ENCODE data around the gene ST6GALNAC1. TPM values are rescaled to one million over a fixed set of nuclear protein-coding genes. Genes with fewer than 3 reads are reported as not detected.
"Not testable (repeated sequence)": the region's sequence is repeated elsewhere in the genome, so short reads cannot be mapped to it uniquely, and the experiment has no call there.

The ST6GALNAC1 gene
- total RNA-seq, 1 donor from 2014 or later = 1.3 TPM

DNA sequence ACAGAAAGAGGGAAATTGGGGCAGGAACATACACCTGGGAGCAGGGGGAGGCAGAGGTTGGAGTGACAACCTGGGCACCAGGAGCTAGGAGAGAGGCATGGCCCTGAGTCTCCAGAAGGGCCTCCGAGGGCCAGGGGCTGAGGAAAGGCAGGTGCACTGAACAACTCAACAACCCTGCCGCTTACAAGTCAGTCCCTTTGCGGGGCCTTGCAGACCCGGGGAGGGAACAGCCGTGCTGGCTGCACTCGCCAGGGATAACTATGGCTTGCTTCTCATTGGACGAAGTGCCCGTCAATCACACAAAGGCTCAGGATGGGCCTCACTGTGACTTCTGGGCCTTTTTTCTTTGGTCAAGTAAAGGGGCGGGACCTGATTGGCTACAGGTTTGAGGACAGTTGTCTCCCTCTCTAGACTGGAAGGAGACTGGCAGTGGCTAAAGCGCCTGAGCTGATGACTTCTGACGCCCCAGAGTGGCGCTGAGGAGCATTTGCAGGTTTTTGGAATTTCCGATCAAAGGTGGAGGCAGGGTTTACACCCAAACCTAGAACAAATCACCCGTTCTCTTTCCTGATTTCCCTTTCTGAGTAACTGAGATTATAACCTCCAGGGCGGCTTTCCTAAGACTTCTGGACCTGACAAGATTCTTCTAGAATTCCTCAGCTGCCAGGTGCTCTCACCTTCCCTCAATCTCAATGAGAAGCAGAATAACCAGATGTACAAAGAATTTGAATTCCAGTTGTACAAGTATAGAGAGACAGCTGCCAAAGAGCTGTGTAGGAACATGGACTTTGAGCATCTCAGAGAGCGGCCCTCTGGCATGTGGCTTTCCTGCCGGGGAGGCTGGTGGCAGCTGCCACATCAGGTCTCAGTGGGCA, 30.3 kb downstream of the ST6GALNAC1 start:
- TF ChIP-seq, protein P1, sequence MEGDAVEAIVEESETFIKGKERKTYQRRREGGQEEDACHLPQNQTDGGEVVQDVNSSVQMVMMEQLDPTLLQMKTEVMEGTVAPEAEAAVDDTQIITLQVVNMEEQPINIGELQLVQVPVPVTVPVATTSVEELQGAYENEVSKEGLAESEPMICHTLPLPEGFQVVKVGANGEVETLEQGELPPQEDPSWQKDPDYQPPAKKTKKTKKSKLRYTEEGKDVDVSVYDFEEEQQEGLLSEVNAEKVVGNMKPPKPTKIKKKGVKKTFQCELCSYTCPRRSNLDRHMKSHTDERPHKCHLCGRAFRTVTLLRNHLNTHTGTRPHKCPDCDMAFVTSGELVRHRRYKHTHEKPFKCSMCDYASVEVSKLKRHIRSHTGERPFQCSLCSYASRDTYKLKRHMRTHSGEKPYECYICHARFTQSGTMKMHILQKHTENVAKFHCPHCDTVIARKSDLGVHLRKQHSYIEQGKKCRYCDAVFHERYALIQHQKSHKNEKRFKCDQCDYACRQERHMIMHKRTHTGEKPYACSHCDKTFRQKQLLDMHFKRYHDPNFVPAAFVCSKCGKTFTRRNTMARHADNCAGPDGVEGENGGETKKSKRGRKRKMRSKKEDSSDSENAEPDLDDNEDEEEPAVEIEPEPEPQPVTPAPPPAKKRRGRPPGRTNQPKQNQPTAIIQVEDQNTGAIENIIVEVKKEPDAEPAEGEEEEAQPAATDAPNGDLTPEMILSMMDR (IDR thresholded peaks at IDR 0.05; ENCODE audit: unreplicated experiment) = no peak
- Mint-ChIP-seq H3K4me3 (no peak overlapping the region), H3K9me3 (no peaks in the 10 kb centered on the region), H3K36me3 (no peaks in the 10 kb centered on the region), H3K4me1 (no peaks in the 10 kb centered on the region), H3K27ac (no peak overlapping the region), H3K27me3 (ENCODE audit: low read depth) (no peaks in the 10 kb centered on the region)
- no peak for DNase-seq (ENCODE audit: low spot score in 2 of 2, unreplicated experiment in 2 of 2)

DNA sequence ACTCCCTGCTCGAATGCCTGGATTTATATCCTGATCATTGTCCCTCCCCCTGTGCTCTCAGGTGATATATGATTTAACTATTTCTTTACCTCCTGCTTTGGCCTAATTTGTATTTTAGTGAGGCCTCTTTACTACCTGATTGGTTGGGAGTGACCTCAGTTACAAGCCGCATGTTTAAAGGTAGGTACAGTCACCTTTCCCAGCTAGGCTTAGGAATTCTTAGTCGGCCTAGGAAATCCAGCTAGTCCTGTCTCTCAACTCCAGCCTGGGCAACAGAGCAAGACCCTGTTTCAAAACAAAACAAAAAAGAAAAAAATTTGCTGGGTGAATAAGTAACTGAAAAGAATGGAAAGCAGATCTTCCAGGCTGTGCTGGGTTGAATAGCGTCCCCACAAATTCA, 31.1 kb downstream of the ST6GALNAC1 start:
- no peak overlapping the region for H3K4me3 Mint-ChIP-seq
- no peaks in the 10 kb centered on the region for H3K9me3 Mint-ChIP-seq
- no peak for DNase-seq (ENCODE audit: low spot score in 2 of 2, unreplicated experiment in 2 of 2)
- TF ChIP-seq, protein P1 (IDR thresholded peaks at IDR 0.05; ENCODE audit: unreplicated experiment) = no peak
- H3K36me3 Mint-ChIP-seq = no peaks in the 10 kb centered on the region
- H3K4me1 Mint-ChIP-seq = no peaks in the 10 kb centered on the region
- no peaks in the 10 kb centered on the region for H3K27me3 Mint-ChIP-seq (ENCODE audit: low read depth)
- H3K27ac Mint-ChIP-seq = no peak overlapping the region

- H3K9me3 Mint-ChIP-seq = no peaks in the 10 kb centered on the region
- DNase-seq (ENCODE audit: low spot score in 2 of 2, unreplicated experiment in 2 of 2) = no peak
- no peak overlapping the region for H3K27ac Mint-ChIP-seq
- TF ChIP-seq, protein P1 (IDR thresholded peaks at IDR 0.05; ENCODE audit: unreplicated experiment) = no peak
- no peak overlapping the region for H3K4me3 Mint-ChIP-seq
- no peaks in the 10 kb centered on the region for H3K27me3 Mint-ChIP-seq (ENCODE audit: low read depth)
- H3K4me1 Mint-ChIP-seq = no peaks in the 10 kb centered on the region
- no peaks in the 10 kb centered on the region for H3K36me3 Mint-ChIP-seq
Observed at GRCh38 chr17:76611758-76612157, 31.8 kb downstream of the ST6GALNAC1 start.

GRCh38 chr17:76611080-76611749, 32.3 kb downstream of the ST6GALNAC1 start:
- H3K27me3 Mint-ChIP-seq (ENCODE audit: low read depth); H3K27ac Mint-ChIP-seq; H3K4me3 Mint-ChIP-seq; H3K36me3 Mint-ChIP-seq; H3K4me1 Mint-ChIP-seq; H3K9me3 Mint-ChIP-seq; DNase-seq (ENCODE audit: low spot score in 2 of 2, unreplicated experiment in 2 of 2): not testable (repeated sequence)

- not testable (repeated sequence) for H3K36me3 Mint-ChIP-seq; H3K27ac Mint-ChIP-seq; H3K4me1 Mint-ChIP-seq; H3K27me3 Mint-ChIP-seq (ENCODE audit: low read depth); DNase-seq (ENCODE audit: low spot score in 2 of 2, unreplicated experiment in 2 of 2); H3K4me3 Mint-ChIP-seq
- H3K9me3 Mint-ChIP-seq = peaks cover 11% of the 10 kb centered on the region
Observed at GRCh38 chr17:76606685-76607084, 36.9 kb downstream of the ST6GALNAC1 start.

- H3K4me3 Mint-ChIP-seq = no peak overlapping the region
- peaks cover 11% of the 10 kb centered on the region for H3K9me3 Mint-ChIP-seq
- no peaks in the 10 kb centered on the region for H3K27me3 Mint-ChIP-seq (ENCODE audit: low read depth)
- no peaks in the 10 kb centered on the region for H3K36me3 Mint-ChIP-seq
- DNase-seq (ENCODE audit: low spot score in 2 of 2, unreplicated experiment in 2 of 2) = no peak
- H3K4me1 Mint-ChIP-seq = peaks cover 12% of the 10 kb centered on the region
- no peak overlapping the region for H3K27ac Mint-ChIP-seq
- TF ChIP-seq, protein P1 (IDR thresholded peaks at IDR 0.05; ENCODE audit: unreplicated experiment) = no peak
Observed at GRCh38 chr17:76601065-76601464, 42.5 kb downstream of the ST6GALNAC1 start.

All from mesothelial cell of epicardium (in vitro differentiated cells).